Adipose tissue (tissue), 3 donors: ENCODE results near the gene APCS. TPM values are rescaled to one million over a fixed set of nuclear protein-coding genes. Genes with fewer than 3 reads are reported as not detected.

Experiments
- H3K27ac ChIP-seq: one replicate; pipeline ENCODE4 v1.5.1; 2013; ENCODE audit warnings: low read depth, low read length
- WGBS, 3 donors: extraction: QIAGEN DNeasy Blood & Tissue Kit; methylation state at CpG; one replicate each; pipeline ENCODE4 v1.1.7; 2013; 5-methylcytosine and 5-hydroxymethylcytosine counted together
- polyA plus RNA-seq, 3 donors: library from polyadenylated mRNA; stranded (reverse); fragments of 200-250 nt; gene quantifications; one replicate each; pipeline ENCODE4 v1.2.3, GENCODE V29; 2013
- donor health status: healthy with polysubstance abuse.
- donor health status: Bipolar disorder and iron deficiency.
- donor health status: healthy.

APCS gene
- polyA plus RNA-seq, result under 1 TPM in 1 of 3 donors, not detected in 2; 0.55 TPM

DNA sequence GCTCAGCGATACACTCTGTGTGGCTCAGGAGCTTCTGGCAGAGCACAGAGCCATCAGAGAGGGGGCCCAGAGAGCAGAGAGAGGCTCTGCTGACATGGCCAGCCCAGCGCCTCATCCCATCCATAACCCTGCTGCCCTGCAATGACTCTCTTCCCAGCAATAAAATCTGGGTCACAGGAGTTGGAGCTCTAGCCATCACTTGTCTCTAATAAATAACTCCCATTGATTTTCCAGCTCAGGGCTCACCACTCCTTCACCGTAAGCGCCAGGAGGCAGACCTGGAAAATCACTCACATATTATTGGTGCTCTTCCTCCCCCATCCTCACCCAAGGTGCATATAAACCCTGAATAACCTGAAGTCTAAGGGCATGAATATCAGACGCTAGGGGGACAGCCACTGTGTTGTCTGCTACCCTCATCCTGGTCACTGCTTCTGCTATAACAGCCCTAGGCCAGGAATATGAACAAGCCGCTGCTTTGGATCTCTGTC is at the start of gene APCS:
Gene APCS (plus strand): TSS at position 366 of the 491 bp plus-strand sequence. CDS start 96 bp downstream, at position 462.
- WGBS, 3 donors, result 48 to 88% (median 83%) methylated on average over 6 of the region's 6 CpGs
- no peak within 1 kb of the TSS for H3K27ac ChIP-seq

GRCh38 chr1:159548126-159548525 is 39.5 kb upstream of the APCS start:
- no peak overlapping the region for H3K27ac ChIP-seq
- WGBS, 3 donors, result 67 to 79% (median 68%) methylated on average over 2 of the region's 2 CpGs

DNA sequence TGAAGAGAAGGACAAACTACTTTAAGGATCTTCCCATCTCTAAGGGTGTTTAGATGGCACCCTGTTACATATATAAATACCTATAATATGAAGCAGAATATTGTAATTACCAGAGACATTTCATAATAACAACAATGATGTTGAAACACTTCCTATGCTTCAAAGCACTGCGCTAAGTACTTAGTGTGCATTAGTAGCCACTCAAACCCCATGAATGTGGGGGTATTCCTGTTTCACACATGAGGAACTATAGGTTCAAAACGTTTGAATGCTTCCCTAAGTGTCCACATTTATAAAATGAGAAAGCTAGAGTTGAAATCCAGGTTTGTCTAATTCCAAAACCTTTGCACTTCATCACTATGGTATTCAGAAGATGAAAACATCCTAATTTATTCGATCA is 33.4 kb upstream of the APCS start:
- 37 to 59% (median 50%) methylated on average over 3 of the region's 3 CpGs for WGBS, 3 donors
- no peak overlapping the region for H3K27ac ChIP-seq

- WGBS, 3 donors, result 55 to 81% (median 64%) methylated on average over 1 of the region's 1 CpG
- no peak overlapping the region for H3K27ac ChIP-seq
Observed at GRCh38 chr1:159554696-159555095, 32.9 kb upstream of the APCS start.

GRCh38 chr1:159556931-159557369 is 30.7 kb upstream of the APCS start:
- 29 to 56% (median 51%) methylated on average over 3 of the region's 3 CpGs for WGBS, 3 donors
- H3K27ac ChIP-seq, result no peak overlapping the region

- H3K27ac ChIP-seq, result no peak overlapping the region
- 51 to 79% (median 74%) methylated on average over 2 of the region's 2 CpGs for WGBS, 3 donors
Observed at GRCh38 chr1:159560599-159560998, 27.0 kb upstream of the APCS start.

DNA sequence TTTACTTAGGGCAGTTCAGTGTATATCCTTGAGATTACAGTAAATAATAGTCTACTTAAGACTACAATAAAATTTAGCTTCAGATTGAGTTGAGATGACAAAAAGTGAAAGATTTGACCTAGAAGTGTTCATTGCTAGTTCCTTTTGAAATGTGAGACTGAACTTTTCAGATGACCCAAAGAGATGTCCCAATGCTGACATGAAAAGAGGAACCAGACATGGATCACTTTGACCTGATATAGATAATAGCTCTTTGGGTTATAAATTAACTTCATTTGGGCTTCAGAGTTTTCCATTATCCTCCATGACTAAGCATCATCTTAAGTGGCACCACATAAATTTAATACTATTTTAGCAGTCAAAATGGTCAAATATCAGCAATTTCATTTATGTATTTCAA is 26.1 kb upstream of the APCS start:
- no peak overlapping the region for H3K27ac ChIP-seq

DNA sequence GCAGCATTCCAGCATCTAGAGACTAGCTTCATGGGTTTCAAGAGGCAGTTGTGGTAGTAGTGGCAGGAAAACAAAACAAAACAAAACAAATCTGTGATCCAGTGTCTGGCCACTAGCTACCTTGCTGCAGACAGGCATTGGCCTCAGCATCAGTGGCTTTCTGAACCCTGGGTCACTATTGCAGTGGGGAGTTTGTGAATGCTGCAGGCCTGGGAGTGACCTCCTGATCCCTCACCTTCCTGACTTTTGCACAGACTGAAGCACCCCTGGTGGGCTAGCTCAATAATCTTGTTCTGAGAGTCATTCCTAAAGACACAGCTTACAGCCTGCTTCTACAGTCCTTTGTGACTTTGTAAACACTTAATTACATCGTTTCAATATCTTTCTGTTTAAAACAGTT is 24.9 kb upstream of the APCS start:
- 35 to 55% (median 49%) methylated on average over 1 of the region's 1 CpG for WGBS, 3 donors

GRCh38 chr1:159577446-159577845 is 10.2 kb upstream of the APCS start:
- 86 to 94% (median 92%) methylated on average over 3 of the region's 3 CpGs for WGBS, 3 donors
- H3K27ac ChIP-seq, result no peak overlapping the region

More for the DNA sequence above, 24.9 kb upstream of the APCS start:
- H3K27ac ChIP-seq, result no peak overlapping the region

DNA sequence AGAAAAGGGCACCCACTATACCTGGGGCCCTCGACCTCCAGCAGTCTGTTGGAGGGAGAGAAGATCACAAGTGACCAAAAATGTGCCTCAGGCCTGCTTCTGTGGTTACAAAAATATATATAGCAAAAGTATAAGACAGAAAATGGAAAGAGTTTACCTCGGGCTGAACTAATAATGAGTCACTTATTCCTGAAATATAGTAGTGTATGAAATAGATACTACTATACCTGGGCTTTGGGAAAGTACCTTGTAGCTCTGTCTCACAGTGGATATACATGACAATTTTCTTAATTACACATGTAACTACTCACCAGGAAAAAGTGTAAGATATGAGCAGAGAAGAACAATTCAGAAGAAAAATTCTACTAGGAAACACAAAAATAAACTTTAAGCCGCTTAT is 7.3 kb upstream of the APCS start:
- 73 to 81% (median 74%) methylated on average over 3 of the region's 3 CpGs for WGBS, 3 donors
- no peak overlapping the region for H3K27ac ChIP-seq

DNA sequence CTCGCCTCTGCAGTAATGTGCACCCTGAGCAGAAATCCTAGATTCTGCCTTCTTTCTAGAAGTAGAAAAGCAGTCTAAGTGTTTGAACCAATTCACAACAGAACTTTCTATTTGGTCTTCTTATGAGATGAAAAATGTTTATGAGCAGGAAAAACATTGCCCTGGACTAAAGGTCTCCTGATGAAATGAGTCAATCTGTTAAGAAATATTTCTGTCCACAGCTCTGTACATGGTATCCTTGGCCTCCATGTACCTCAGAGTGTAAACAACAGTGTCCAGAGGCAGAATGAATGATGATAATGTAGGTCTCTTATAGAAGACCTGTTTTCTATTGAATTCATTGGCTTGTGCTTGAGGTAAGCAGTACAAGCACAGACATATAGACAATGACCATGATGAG is 6.2 kb upstream of the APCS start:
- WGBS, 3 donors, result 72 to 82% (median 78%) methylated on average over 1 of the region's 1 CpG
- no peak overlapping the region for H3K27ac ChIP-seq

DNA sequence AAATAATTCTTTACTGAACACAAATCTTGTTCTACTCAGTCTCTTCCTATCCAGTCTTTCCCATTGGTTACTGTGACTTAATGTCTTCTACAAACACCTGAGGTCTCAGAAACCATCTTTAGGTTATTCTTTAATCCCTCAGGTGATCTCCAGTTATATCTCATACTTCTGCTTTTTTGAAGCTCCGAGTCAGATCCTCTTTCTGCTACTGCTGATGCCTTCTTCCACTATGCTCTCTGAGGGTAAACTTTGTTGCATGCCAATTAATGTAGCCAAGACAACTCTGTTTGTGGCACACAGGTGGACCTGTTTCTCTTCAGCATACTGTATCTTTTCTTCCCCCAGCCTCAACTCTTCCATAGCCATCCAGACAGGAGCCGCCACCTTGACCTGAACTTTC is 3.1 kb upstream of the APCS start:
- 73 to 82% (median 74%) methylated on average over 2 of the region's 2 CpGs for WGBS, 3 donors
- no peak overlapping the region for H3K27ac ChIP-seq

DNA sequence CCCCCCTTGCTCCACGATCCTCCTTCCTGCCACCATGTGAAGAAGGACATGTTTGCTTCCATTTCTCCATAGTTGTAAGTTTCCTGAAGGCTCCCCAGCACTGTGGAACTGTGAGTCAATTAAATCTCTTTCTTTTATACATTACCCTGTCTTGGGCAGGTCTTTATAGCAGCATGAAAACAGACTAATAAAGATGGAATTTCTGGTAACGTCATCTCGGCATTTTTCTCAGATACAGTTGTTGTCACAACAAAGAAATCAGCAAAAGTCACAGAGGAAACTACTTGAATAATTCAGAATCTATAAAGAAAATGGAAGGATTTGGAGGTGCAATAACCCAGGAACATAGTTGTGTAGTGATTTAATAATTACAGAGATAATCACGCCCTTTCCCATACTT is 4.4 kb downstream of the APCS start:
- H3K27ac ChIP-seq, result no peak overlapping the region
- 87 to 91% (median 90%) methylated on average over 4 of the region's 4 CpGs for WGBS, 3 donors

DNA sequence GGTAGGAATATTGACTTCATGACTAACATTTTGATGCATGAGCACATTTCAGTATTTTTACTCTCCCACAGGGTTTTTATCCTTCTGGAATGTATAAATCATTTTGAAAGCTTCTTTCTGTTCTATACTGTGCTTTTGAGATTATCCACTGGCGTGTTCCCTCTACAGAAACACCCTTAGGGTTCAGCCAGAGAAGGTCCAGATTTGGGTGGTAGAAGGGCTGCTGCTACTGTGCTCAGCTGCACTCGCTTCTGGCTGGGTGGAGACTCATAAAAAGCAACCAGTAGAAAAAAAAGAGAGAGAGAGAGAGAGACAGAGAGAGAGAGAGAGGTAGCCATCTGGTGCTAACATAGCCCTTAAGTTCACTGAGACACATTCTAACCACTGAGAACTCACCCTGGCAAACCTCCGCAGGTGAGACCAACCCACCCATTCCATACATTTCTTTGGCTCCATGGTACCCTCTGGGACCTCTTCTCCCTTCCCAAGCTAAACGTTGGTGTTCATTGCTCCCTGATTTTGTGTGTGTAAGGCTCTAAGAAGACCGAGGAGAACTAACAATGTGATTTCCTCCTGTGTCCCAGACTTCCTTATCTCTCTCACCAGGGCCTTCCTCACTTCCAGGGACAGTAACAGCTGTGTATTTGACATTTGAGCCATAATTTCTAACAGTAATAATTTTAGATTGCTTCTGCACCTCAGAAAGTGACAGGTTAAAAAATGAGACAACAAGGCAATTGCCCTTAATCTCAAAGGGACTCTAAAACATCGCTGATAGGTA is 7.2 kb downstream of the APCS start:
- H3K27ac ChIP-seq, result no peak overlapping the region
- 35 to 50% (median 43%) methylated on average over 6 of the region's 6 CpGs for WGBS, 3 donors

DNA sequence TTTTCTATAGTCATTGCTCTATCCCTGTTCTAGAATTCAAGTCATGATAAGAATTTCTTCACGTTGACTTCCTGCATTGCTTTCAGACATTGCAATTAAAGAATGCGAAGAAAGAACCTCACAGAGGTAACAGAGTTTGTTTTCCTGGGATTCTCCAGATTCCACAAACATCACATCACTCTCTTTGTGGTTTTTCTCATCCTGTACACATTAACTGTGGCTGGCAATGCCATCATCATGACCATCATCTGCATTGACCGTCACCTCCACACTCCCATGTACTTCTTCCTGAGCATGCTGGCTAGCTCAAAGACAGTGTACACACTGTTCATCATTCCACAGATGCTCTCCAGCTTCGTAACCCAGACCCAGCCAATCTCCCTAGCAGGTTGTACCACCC is 10.6 kb downstream of the APCS start:
- no peak overlapping the region for H3K27ac ChIP-seq
- 46 to 77% (median 70%) methylated on average over 4 of the region's 4 CpGs for WGBS, 3 donors

DNA sequence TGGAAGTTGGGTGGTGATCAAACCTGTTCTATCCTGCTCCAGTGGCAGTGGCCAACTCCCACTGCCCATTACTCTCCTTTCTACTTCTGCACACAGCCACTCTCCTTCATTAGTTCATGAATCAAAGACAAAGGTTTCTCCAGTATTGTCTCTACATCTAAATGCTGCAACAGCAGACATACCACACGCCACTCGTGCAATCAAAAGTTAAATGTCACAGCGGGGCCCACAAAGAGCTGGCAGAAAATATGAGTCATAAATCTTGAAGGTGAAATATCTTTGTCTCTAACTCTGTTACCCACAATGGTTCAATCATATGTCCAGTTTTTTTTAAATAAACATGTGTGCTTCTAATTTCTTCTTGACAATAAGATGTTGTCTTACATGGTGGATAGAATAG is 13.3 kb downstream of the APCS start:
- WGBS, 3 donors, result 83 to 89% (median 85%) methylated on average over 3 of the region's 3 CpGs
- H3K27ac ChIP-seq, result no peak overlapping the region

DNA sequence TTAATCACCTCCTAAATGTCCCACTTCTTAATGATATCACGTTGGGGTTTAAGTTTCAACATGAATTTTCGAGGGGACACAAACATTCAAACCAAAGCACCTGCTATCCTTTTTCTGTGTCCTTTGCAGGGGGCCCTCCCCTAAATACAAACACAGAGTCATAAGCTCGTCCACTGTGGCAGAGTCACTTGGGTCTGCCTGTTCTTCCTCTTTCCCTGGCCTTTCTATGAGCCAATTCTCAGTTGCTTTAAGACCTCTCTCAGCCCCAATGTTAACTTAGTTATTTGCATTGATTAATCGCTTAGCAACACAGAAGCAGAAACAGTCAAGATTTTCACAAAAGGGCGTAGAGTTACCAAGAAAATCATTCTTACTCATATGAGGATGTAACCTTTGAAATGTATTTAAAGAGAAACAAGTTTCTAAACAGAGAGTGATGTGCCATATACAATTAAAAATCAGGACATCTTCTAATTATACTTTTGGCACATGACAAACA is 14.9 kb downstream of the APCS start:
- H3K27ac ChIP-seq, result no peak overlapping the region
- 69 to 78% (median 71%) methylated on average over 5 of the region's 5 CpGs for WGBS, 3 donors

GRCh38 chr1:159612211-159612885 is 24.7 kb downstream of the APCS start:
- 72 to 84% (median 82%) methylated on average over 8 of the region's 8 CpGs for WGBS, 3 donors
- H3K27ac ChIP-seq, result no peak overlapping the region

GRCh38 chr1:159632922-159633321 is 45.3 kb downstream of the APCS start:
- no peak overlapping the region for H3K27ac ChIP-seq
